GM21825 (cell line): ENCODE measurements around the gene IGSF9B.

ENCODE experiments used
- ATAC-seq: cut with Tn5 transposase; IDR thresholded peaks from one replicate; pipeline ENCODE4 v1.9.1; 2021; ENCODE audit warnings: mild to moderate bottlenecking, moderate library complexity; ENCODE audit not compliant: unreplicated experiment

The IGSF9B gene

GRCh38 chr11:133957900-133958299 is 1.1 kb upstream of the IGSF9B start:
- no peak for ATAC-seq

- ATAC-seq: no peak
Observed at GRCh38 chr11:133955945-133956421, 785 bp downstream of the IGSF9B start.

- no peak for ATAC-seq
Observed at GRCh38 chr11:133955081-133955891, 1.5 kb downstream of the IGSF9B start.

- ATAC-seq: no peak
Observed at GRCh38 chr11:133953999-133954398, 2.8 kb downstream of the IGSF9B start.

GRCh38 chr11:133953547-133953946 is 3.2 kb downstream of the IGSF9B start:
- ATAC-seq: no peak

- no peak for ATAC-seq
Observed at GRCh38 chr11:133952199-133953190, 4.3 kb downstream of the IGSF9B start.

GRCh38 chr11:133951327-133952198 is 5.2 kb downstream of the IGSF9B start:
- no peak for ATAC-seq

- ATAC-seq: no peak
Observed at GRCh38 chr11:133950874-133951326, 5.9 kb downstream of the IGSF9B start.

GRCh38 chr11:133950421-133950820 is 6.3 kb downstream of the IGSF9B start:
- ATAC-seq: no peak

GRCh38 chr11:133949129-133949528 is 7.6 kb downstream of the IGSF9B start:
- ATAC-seq: no peak

- no peak for ATAC-seq
Observed at GRCh38 chr11:133948711-133949110, 8.1 kb downstream of the IGSF9B start.

GRCh38 chr11:133947321-133947756 is 9.4 kb downstream of the IGSF9B start:
- peak; percentile 59 for ATAC-seq

- no peak for ATAC-seq
Observed at GRCh38 chr11:133946541-133947318, 10.0 kb downstream of the IGSF9B start.

GRCh38 chr11:133946051-133946450 is 10.7 kb downstream of the IGSF9B start:
- ATAC-seq: no peak

GRCh38 chr11:133945087-133945974 is 11.4 kb downstream of the IGSF9B start:
- no peak for ATAC-seq

GRCh38 chr11:133943950-133944698 is 12.6 kb downstream of the IGSF9B start:
- no peak for ATAC-seq

- no peak for ATAC-seq
Observed at GRCh38 chr11:133942577-133942976, 14.2 kb downstream of the IGSF9B start.

- ATAC-seq: no peak
Observed at GRCh38 chr11:133941546-133941945, 15.2 kb downstream of the IGSF9B start.
